SU-DHL-6 (cell line): ENCODE data around the gene FLT1.

Experiments used
- EZH2phosphoT487 ChIP-seq: fragments of 200-600 bp; sonication (generic), shearing (Covaris generic); conservative IDR thresholded peaks from 2 replicates; pipeline ENCODE4 v1.6.1; 2018; ENCODE audit warnings: mild to moderate bottlenecking, antibody characterized with exemption, low read length, moderate library complexity, mixed read lengths
- TF ChIP-seq, protein P1 (sequence below): fragments of 200-600 bp; sonication (generic); IDR thresholded peaks from one replicate; pipeline ENCODE4 v1.5.1; 2017; ENCODE audit warnings: antibody characterized with exemption, mild to moderate bottlenecking, low read length, moderate library complexity; ENCODE audit not compliant: insufficient read depth, poor library complexity, severe bottlenecking

DNA sequence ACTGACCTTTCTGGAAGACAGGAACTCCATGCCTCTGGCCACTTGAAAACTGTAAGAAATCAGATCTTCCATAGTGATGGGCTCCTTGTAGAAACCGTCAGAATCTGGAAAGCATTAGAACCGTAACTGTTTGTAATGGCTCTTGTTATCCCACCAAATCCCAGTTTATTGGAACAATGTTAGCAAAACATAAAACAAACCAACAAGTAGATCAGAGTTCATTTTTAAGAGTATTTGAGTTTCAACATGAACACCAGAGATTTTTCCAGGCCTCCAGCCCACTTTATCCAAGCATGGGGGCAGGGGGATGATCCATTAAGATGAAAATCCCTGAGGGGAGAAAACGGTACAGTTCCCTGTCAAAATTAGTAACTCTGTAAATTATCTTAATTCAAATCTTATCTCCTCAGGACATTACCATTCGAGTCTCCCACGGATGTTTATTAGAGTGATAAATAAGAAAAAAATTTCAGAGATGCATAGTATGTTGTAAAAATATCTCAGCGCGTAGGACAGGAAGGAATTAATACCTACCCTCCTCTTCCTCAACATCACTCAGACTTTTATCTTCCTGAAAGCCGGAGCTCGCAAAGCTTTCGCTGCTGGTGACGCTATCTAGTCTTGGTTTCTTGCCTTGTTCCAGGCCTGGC lies 172.5 kb downstream of the FLT1 start:
- TF ChIP-seq, protein P1, sequence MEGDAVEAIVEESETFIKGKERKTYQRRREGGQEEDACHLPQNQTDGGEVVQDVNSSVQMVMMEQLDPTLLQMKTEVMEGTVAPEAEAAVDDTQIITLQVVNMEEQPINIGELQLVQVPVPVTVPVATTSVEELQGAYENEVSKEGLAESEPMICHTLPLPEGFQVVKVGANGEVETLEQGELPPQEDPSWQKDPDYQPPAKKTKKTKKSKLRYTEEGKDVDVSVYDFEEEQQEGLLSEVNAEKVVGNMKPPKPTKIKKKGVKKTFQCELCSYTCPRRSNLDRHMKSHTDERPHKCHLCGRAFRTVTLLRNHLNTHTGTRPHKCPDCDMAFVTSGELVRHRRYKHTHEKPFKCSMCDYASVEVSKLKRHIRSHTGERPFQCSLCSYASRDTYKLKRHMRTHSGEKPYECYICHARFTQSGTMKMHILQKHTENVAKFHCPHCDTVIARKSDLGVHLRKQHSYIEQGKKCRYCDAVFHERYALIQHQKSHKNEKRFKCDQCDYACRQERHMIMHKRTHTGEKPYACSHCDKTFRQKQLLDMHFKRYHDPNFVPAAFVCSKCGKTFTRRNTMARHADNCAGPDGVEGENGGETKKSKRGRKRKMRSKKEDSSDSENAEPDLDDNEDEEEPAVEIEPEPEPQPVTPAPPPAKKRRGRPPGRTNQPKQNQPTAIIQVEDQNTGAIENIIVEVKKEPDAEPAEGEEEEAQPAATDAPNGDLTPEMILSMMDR = no peak
- no peak for TF ChIP-seq EZH2phosphoT487
